ENCODE results near the gene HYDIN. TPM values are rescaled to one million over a fixed set of nuclear protein-coding genes. Genes with fewer than 3 reads are reported as not detected.

Gene HYDIN
- polyA plus RNA-seq, 1 of the 3 experiments (the other 2 are of a cell fraction), result 0.33 TPM

- POLR2A ChIA-PET, result no interaction called here
- WGBS (ENCODE audit: low lambda C conversion rate), result 100% methylated on average over 1 of the region's 1 CpG
These were observed 451.2 kb downstream of the HYDIN start for GRCh38 chr16:70779361-70779760.

More at GRCh38 chr16:70779361-70779760, 451.2 kb downstream of the HYDIN start:
- H3K79me2 ChIP-seq (ENCODE audit: insufficient read depth), result no peaks in the 10 kb centered on the region
- H3F3A ChIP-seq (replicated peaks; ENCODE audit: insufficient read depth), result peaks cover 14% of the 10 kb centered on the region
- CTCF ChIA-PET, result interaction anchor here (0.6 to 2.7 kb wide), 6 partner anchors 9 to 579 kb away, joined by 3 to 24 read pairs (median 4); partner anchors contain the start of genes CALB2 and VAC14
- no peak overlapping the region for H3K9ac ChIP-seq
- H3K4me1 ChIP-seq (ENCODE audit: control insufficient read depth in 1 of 2, insufficient read depth in 2 of 2, low read depth in 1 of 2, low read length in 1 of 2), result no peaks in the 10 kb centered on the region; a peak in 1 of 4 replicates
- no peak for DNase-seq
- H4K20me1 ChIP-seq (ENCODE audit: insufficient read depth), result no peaks in the 10 kb centered on the region
- H3K27ac ChIP-seq (ENCODE audit: low read depth in 2 of 2, low read length in 1 of 2), result peak overlapping the region in 1 of 2 experiments; percentile 18; a peak in 2 of 4 replicates
- peaks cover 20 to 45% of the 10 kb centered on the region in 2 experiments for H3K36me3 ChIP-seq (replicated peaks in 1 of 2; ENCODE audit: control insufficient read depth in 1 of 2, insufficient read depth in 2 of 2, low read length in 1 of 2)
- H3K9me3 ChIP-seq, result no peaks in the 10 kb centered on the region
- no peak for TF ChIP-seq TCF12 (IDR thresholded peaks at IDR 0.05)
- TF ChIP-seq GATA2 (CRISPR knock-in tag; IDR thresholded peaks at IDR 0.05), result no peak
- TF ChIP-seq MXI1 (IDR thresholded peaks at IDR 0.05; ENCODE audit: low read depth, low read length), result no peak
- no peak for TF ChIP-seq RCOR1 (IDR thresholded peaks at IDR 0.05; ENCODE audit: low read length)
- TF ChIP-seq, protein P1, sequence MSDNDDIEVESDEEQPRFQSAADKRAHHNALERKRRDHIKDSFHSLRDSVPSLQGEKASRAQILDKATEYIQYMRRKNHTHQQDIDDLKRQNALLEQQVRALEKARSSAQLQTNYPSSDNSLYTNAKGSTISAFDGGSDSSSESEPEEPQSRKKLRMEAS (IDR thresholded peaks at IDR 0.05; ENCODE audit: low read depth), result no peak
- TF ChIP-seq NFIC (IDR thresholded peaks at IDR 0.05; ENCODE audit: borderline replicate concordance), result no peak
- no peak for TF ChIP-seq CHD2 (IDR thresholded peaks at IDR 0.05; ENCODE audit: low read length, partially characterized antibody)
- TF ChIP-seq, protein P2, sequence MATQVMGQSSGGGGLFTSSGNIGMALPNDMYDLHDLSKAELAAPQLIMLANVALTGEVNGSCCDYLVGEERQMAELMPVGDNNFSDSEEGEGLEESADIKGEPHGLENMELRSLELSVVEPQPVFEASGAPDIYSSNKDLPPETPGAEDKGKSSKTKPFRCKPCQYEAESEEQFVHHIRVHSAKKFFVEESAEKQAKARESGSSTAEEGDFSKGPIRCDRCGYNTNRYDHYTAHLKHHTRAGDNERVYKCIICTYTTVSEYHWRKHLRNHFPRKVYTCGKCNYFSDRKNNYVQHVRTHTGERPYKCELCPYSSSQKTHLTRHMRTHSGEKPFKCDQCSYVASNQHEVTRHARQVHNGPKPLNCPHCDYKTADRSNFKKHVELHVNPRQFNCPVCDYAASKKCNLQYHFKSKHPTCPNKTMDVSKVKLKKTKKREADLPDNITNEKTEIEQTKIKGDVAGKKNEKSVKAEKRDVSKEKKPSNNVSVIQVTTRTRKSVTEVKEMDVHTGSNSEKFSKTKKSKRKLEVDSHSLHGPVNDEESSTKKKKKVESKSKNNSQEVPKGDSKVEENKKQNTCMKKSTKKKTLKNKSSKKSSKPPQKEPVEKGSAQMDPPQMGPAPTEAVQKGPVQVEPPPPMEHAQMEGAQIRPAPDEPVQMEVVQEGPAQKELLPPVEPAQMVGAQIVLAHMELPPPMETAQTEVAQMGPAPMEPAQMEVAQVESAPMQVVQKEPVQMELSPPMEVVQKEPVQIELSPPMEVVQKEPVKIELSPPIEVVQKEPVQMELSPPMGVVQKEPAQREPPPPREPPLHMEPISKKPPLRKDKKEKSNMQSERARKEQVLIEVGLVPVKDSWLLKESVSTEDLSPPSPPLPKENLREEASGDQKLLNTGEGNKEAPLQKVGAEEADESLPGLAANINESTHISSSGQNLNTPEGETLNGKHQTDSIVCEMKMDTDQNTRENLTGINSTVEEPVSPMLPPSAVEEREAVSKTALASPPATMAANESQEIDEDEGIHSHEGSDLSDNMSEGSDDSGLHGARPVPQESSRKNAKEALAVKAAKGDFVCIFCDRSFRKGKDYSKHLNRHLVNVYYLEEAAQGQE (IDR thresholded peaks at IDR 0.05; ENCODE audit: low read depth, low read length), result no peak
- no peak for TF ChIP-seq SMC3 (IDR thresholded peaks at IDR 0.05; ENCODE audit: low read depth, low read length)
- TF ChIP-seq, protein P3, sequence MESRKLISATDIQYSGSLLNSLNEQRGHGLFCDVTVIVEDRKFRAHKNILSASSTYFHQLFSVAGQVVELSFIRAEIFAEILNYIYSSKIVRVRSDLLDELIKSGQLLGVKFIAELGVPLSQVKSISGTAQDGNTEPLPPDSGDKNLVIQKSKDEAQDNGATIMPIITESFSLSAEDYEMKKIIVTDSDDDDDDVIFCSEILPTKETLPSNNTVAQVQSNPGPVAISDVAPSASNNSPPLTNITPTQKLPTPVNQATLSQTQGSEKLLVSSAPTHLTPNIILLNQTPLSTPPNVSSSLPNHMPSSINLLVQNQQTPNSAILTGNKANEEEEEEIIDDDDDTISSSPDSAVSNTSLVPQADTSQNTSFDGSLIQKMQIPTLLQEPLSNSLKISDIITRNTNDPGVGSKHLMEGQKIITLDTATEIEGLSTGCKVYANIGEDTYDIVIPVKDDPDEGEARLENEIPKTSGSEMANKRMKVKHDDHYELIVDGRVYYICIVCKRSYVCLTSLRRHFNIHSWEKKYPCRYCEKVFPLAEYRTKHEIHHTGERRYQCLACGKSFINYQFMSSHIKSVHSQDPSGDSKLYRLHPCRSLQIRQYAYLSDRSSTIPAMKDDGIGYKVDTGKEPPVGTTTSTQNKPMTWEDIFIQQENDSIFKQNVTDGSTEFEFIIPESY (IDR thresholded peaks at IDR 0.05; ENCODE audit: borderline replicate concordance, low read depth), result no peak
- TF ChIP-seq, protein P4, sequence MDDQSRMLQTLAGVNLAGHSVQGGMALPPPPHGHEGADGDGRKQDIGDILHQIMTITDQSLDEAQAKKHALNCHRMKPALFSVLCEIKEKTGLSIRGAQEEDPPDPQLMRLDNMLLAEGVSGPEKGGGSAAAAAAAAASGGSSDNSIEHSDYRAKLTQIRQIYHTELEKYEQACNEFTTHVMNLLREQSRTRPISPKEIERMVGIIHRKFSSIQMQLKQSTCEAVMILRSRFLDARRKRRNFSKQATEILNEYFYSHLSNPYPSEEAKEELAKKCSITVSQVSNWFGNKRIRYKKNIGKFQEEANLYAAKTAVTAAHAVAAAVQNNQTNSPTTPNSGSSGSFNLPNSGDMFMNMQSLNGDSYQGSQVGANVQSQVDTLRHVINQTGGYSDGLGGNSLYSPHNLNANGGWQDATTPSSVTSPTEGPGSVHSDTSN (IDR thresholded peaks at IDR 0.05), result no peak
- no peaks in the 10 kb centered on the region for H3K27me3 ChIP-seq (ENCODE audit: insufficient read depth)
- no peak overlapping the region for H3K4me2 ChIP-seq
- no peaks in the 10 kb centered on the region for H3K9me2 ChIP-seq
- no peak overlapping the region for H2AFZ ChIP-seq (ENCODE audit: low read depth)
- no peak overlapping the region for H3K4me3 ChIP-seq (ENCODE audit: low read depth in 2 of 2, low read length in 1 of 2)
